HL-60 (cell line): Measurements from ENCODE around the gene ATP6V1G3.

Experiments used
- TF ChIP-seq, protein P1 (sequence below): IDR thresholded peaks from one replicate; pipeline ENCODE4 v1.5.1; 2011; ENCODE audit warnings: low read length, control low read depth, inconsistent platforms; ENCODE audit not compliant: insufficient read depth
- TF ChIP-seq, protein P2 (sequence below): IDR thresholded peaks from 2 replicates; pipeline ENCODE4 v1.6.1; 2012; ENCODE audit warnings: low read depth; ENCODE audit not compliant: insufficient replicate concordance

DNA sequence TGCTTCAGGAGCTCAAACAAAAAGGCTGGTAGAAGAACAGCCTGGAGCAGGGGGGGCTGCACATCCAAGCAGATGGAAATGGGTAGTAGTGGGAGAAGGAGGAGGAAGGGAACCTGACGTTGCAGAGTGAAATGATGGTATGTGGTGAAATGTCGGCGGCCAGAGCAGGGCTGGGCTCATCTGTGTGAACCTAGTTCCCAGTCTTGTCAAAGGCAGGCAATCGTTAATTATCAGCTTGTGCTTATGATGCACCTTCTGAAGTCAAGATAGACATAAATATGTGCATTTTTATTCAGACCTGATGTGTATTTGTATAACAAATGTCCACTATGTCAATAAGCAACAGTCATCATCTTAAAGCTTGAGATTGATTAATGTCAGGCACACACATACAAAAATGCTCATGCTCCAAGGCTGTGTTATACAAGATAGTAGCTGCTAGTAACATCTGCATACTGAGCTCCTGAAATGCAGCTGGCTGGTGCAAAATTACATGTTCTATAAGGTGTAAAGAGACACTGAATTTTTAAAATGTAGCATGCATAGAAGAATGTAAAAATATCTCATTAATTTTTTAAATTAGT is 10.6 kb upstream of the ATP6V1G3 start:
- TF ChIP-seq, protein P1, sequence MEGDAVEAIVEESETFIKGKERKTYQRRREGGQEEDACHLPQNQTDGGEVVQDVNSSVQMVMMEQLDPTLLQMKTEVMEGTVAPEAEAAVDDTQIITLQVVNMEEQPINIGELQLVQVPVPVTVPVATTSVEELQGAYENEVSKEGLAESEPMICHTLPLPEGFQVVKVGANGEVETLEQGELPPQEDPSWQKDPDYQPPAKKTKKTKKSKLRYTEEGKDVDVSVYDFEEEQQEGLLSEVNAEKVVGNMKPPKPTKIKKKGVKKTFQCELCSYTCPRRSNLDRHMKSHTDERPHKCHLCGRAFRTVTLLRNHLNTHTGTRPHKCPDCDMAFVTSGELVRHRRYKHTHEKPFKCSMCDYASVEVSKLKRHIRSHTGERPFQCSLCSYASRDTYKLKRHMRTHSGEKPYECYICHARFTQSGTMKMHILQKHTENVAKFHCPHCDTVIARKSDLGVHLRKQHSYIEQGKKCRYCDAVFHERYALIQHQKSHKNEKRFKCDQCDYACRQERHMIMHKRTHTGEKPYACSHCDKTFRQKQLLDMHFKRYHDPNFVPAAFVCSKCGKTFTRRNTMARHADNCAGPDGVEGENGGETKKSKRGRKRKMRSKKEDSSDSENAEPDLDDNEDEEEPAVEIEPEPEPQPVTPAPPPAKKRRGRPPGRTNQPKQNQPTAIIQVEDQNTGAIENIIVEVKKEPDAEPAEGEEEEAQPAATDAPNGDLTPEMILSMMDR: no peak
- TF ChIP-seq, protein P2, sequence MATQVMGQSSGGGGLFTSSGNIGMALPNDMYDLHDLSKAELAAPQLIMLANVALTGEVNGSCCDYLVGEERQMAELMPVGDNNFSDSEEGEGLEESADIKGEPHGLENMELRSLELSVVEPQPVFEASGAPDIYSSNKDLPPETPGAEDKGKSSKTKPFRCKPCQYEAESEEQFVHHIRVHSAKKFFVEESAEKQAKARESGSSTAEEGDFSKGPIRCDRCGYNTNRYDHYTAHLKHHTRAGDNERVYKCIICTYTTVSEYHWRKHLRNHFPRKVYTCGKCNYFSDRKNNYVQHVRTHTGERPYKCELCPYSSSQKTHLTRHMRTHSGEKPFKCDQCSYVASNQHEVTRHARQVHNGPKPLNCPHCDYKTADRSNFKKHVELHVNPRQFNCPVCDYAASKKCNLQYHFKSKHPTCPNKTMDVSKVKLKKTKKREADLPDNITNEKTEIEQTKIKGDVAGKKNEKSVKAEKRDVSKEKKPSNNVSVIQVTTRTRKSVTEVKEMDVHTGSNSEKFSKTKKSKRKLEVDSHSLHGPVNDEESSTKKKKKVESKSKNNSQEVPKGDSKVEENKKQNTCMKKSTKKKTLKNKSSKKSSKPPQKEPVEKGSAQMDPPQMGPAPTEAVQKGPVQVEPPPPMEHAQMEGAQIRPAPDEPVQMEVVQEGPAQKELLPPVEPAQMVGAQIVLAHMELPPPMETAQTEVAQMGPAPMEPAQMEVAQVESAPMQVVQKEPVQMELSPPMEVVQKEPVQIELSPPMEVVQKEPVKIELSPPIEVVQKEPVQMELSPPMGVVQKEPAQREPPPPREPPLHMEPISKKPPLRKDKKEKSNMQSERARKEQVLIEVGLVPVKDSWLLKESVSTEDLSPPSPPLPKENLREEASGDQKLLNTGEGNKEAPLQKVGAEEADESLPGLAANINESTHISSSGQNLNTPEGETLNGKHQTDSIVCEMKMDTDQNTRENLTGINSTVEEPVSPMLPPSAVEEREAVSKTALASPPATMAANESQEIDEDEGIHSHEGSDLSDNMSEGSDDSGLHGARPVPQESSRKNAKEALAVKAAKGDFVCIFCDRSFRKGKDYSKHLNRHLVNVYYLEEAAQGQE: no peak
